GM20000 (cell line): ENCODE data around the gene ZNF423.

ENCODE experiments used
- DNase-seq: peaks from one replicate; pipeline ENCODE4 v3.0.0; 2012; ENCODE audit warnings: low spot score
- TF ChIP-seq, protein P1 (sequence below): IDR thresholded peaks from 2 replicates; pipeline ENCODE4 v1.5.1; 2012; ENCODE audit warnings: mild to moderate bottlenecking, control low read depth; ENCODE audit errors: extremely low read depth, missing control alignments

ZNF423 gene

DNA sequence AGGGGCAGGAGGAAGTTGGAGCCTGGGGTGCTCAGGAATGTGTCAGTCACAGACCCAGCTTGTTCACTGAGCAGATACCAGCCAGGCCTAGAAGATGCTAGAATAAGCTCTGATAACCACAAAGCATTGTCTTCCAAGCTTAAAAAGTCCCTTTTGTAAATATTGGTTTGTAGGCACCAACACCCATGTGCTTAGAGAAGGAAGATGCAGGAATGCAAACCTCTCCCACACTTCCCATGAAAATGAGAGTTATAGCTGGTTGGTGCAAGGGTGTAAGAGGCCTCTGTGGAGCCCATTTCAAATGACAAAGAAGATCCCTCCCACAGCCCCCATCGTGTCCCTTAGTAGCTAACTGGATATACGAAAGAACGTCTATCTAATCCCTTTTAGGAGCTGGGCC, 272.0 kb downstream of the ZNF423 start:
- TF ChIP-seq, protein P1, sequence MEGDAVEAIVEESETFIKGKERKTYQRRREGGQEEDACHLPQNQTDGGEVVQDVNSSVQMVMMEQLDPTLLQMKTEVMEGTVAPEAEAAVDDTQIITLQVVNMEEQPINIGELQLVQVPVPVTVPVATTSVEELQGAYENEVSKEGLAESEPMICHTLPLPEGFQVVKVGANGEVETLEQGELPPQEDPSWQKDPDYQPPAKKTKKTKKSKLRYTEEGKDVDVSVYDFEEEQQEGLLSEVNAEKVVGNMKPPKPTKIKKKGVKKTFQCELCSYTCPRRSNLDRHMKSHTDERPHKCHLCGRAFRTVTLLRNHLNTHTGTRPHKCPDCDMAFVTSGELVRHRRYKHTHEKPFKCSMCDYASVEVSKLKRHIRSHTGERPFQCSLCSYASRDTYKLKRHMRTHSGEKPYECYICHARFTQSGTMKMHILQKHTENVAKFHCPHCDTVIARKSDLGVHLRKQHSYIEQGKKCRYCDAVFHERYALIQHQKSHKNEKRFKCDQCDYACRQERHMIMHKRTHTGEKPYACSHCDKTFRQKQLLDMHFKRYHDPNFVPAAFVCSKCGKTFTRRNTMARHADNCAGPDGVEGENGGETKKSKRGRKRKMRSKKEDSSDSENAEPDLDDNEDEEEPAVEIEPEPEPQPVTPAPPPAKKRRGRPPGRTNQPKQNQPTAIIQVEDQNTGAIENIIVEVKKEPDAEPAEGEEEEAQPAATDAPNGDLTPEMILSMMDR, result no peak
- no peak for DNase-seq

DNA sequence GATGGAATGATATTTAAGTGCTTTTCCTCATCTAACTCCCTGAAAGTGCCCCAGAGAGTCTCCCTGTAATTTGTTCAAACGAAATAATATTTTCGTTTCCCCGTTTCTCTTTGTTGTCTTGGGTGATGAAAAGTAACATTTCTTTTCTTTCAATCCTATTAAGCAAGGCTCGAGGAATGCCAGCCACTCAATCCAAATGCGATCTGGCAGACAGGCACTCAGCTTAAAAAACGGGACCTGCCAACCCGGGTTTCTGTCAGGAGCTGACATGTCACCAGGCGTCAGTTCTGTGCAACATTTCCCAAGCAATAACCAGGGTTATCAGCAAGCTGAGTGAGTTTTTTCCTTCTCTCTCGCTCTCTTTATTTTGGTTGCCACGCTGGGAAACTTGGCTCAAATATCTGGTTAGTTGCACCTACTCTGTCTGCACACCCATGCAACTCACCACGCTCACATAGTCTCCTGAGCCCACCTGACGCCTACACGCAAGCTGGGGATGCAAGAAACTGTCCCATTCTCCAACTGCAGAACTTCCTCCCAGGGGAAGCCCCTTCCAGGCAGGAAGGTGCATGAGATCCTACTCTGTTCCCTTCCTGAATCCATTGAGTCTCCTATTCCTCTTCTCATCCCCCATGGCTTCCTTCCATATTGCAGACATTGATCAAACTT, 274.1 kb downstream of the ZNF423 start:
- no peak for DNase-seq
- TF ChIP-seq, protein P1, result no peak

DNA sequence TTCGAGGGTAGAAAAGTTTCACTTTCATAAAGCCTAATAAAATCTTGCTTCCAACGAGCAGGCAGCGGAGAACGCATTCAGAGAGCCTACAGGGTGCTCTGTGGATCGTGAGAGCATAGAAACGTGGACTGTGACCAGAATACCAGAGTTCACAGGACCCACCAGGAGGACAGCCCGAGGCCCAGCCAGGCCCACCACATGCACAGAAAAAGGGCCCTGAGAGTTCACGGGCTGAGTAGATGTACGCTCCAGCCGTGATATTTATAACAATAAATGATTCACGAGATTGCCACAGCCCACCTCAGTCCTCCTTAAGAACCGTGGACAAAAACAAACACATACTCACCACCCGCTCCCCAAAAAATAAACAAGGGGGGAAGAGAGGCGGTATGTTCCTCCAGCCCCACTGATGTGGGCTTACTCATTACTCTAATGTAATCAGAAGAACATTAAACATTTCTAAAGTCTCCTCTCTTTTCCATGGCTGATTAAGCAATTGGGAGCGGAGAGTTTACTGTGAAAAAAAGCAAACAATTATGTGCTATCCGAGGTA, 275.1 kb downstream of the ZNF423 start:
- TF ChIP-seq, protein P1, result no peak
- DNase-seq, result no peak

DNA sequence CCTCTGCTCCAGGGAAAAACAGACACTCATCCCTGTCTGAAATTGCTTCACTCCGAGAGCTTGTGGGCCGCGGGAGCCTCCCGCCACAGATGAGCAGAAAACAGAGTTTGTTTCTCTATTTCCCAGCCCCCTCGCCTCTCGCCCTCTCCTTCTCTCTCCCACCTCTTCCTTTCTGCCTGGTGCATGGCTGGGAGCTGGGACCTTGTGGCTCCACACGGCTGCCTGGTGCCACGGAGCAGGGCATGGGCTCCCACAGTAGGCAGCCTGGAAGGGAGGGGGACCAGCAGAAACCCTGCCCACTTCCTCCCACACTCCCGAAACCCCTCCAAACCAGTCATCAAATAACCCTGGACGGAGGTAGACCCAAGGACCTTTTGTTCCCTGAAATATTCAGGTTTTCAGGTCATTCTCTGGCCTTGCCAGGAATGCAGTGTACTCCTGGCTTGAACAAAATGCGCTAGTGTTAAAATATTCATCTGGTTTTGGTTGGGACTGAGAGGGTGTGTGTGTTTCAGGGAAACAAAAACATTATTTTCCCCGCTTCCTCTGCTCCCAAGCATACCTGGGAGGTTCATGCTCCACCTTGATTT, 277.4 kb downstream of the ZNF423 start:
- TF ChIP-seq, protein P1, result no peak
- no peak for DNase-seq

DNA sequence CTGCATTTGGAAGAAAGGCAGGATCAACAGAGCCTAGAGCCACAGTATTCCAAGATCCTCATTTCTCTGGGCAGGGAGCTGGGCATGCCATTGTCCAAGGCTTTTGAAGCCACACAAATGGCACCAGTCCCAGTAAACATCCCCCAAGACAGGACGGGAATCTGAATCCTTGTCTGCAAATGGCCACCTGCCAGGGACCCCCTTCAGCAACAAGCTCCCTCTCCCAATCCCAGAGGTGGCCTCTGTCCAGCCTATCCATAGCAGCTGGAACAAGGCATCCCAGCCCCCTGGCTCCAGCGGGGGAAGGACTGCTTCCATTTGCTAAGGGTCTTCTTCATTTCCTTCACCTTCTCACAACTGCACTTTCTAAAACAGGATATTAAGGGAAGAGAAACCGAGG, 277.9 kb downstream of the ZNF423 start:
- TF ChIP-seq, protein P1, result no peak
- no peak for DNase-seq

DNA sequence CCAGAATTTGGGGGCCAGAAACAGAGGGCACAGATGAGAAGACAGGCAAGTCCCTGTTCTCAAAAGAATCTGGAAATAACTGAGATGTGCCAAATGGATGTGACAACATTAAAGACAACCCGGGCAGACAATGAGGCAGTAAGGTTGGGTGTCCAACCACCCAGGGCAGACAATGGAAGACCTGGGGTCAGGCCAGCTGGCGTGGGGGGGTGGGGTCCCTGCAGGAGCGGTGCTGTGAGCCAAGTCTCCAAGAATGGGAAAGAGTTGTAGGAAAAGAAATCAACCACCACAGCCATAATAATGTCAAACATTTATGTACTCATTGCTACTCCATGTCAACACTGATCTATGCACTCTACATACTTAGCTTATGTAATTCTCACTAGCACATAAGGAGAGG, 279.0 kb downstream of the ZNF423 start:
- DNase-seq, result no peak
- TF ChIP-seq, protein P1, result no peak

DNA sequence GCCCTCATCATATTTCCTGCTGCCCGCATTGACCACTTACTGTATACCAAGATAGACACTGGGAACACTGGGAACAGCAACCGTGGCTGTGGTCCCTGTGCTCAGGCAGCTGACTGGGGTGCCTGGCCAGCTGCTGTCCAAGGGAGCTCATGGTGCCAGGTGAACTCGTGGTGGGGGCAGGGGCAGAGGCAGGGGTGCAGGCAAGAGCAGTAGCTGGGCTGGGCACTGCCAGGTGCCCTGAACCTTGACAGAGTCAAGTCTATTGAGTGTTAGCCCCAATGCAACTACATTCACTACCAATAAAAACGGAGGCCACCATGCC, 279.8 kb downstream of the ZNF423 start:
- DNase-seq, result no peak
- TF ChIP-seq, protein P1, result no peak
